Type B pancreatic cell (in vitro differentiated cells): ENCODE measurements around the gene COPA. TPM values are rescaled to one million over a fixed set of nuclear protein-coding genes. Genes with fewer than 3 reads are reported as not detected.

Source experiments
- DNase-seq: peaks from one replicate; pipeline ENCODE4 v3.0.0; 2021; ENCODE audit warnings: mixed read lengths; ENCODE audit not compliant: unreplicated experiment; ENCODE audit errors: extremely low spot score
- H3K27ac Mint-ChIP-seq: 2 replicates; pipeline ENCODE4 v1.8.0; 2021; ENCODE audit warnings: mild to moderate bottlenecking, mixed read lengths
- H3K27me3 Mint-ChIP-seq: 2 replicates; pipeline ENCODE4 v1.8.0; 2021; ENCODE audit warnings: mixed read lengths
- H3K36me3 Mint-ChIP-seq: 2 replicates; pipeline ENCODE4 v1.8.0; 2021; ENCODE audit warnings: mixed read lengths
- H3K4me1 Mint-ChIP-seq: one replicate; pipeline ENCODE4 v1.8.0; 2021; ENCODE audit warnings: mixed read lengths; ENCODE audit not compliant: unreplicated experiment
- H3K4me3 Mint-ChIP-seq: 2 replicates; pipeline ENCODE4 v1.8.0; 2021; ENCODE audit warnings: mild to moderate bottlenecking, mixed read lengths
- H3K9me3 Mint-ChIP-seq: 2 replicates; pipeline ENCODE4 v1.8.0; 2021; ENCODE audit warnings: mixed read lengths
- total RNA-seq: library from RNA; stranded (reverse); gene quantifications from 2 replicates; pipeline ENCODE4 v1.2.1, GENCODE V29; 2021; ENCODE audit warnings: low replicate concordance
- TF ChIP-seq, protein P1 (sequence below): fragments of 200-600 bp; sonication (generic); conservative IDR thresholded peaks from 2 replicates; pipeline ENCODE4 v1.5.0; 2021; ENCODE audit warnings: antibody characterized with exemption, mild to moderate bottlenecking

COPA gene
- total RNA-seq, 1 donor from 2014 or later = 174 TPM

DNA sequence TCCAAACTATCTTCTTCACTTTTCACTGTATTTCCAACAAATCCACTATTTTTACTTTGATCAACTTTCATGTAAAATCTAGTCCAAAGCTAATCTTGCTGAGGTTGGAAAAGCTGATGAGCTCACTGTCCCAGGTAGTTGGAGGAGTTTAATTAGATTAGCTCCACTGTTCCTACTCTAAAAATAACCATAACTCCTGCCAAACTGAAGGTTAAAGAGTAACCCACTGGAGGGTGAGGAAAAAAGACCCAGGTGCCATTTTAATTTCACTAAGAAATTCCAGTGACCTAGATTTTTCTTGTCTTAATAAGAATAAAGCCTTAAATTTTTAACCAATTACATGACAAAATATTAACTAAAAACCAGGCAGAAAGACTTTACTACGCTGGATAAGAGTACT lies 96.0 kb downstream of the COPA start:
- no peak overlapping the region for H3K4me3 Mint-ChIP-seq
- H3K36me3 Mint-ChIP-seq = peaks cover 7% of the 10 kb centered on the region
- no peak overlapping the region for H3K27ac Mint-ChIP-seq
- TF ChIP-seq, protein P1, sequence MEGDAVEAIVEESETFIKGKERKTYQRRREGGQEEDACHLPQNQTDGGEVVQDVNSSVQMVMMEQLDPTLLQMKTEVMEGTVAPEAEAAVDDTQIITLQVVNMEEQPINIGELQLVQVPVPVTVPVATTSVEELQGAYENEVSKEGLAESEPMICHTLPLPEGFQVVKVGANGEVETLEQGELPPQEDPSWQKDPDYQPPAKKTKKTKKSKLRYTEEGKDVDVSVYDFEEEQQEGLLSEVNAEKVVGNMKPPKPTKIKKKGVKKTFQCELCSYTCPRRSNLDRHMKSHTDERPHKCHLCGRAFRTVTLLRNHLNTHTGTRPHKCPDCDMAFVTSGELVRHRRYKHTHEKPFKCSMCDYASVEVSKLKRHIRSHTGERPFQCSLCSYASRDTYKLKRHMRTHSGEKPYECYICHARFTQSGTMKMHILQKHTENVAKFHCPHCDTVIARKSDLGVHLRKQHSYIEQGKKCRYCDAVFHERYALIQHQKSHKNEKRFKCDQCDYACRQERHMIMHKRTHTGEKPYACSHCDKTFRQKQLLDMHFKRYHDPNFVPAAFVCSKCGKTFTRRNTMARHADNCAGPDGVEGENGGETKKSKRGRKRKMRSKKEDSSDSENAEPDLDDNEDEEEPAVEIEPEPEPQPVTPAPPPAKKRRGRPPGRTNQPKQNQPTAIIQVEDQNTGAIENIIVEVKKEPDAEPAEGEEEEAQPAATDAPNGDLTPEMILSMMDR = no peak
- H3K4me1 Mint-ChIP-seq = peaks cover 27% of the 10 kb centered on the region
- no peaks in the 10 kb centered on the region for H3K27me3 Mint-ChIP-seq
- no peaks in the 10 kb centered on the region for H3K9me3 Mint-ChIP-seq
- no peak for DNase-seq

DNA sequence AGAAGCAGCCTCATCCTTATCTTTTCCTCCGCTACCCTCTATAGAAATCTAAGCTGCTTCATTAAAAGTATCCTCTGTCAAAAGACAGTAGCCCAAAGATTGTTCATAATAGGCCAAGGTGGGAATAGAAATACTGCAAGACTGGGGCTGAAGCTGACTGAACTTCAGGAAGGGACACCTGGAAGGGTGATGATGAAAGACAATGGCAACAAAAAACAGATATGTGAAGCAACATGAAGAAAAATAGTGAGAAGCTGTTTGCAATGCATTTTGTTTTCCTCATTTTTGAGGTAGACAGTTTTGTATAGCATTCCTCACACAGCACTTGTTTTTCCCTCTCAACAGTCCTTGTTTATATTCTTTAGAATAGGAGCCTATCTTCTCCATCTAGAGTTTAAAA lies 97.6 kb downstream of the COPA start:
- Mint-ChIP-seq H3K4me1 (peaks cover 22% of the 10 kb centered on the region), H3K27me3 (no peaks in the 10 kb centered on the region), H3K36me3 (peaks cover 8% of the 10 kb centered on the region), H3K9me3 (no peaks in the 10 kb centered on the region), H3K4me3 (no peak overlapping the region), H3K27ac (no peak overlapping the region)
- TF ChIP-seq, protein P1 = no peak
- DNase-seq = no peak

DNA sequence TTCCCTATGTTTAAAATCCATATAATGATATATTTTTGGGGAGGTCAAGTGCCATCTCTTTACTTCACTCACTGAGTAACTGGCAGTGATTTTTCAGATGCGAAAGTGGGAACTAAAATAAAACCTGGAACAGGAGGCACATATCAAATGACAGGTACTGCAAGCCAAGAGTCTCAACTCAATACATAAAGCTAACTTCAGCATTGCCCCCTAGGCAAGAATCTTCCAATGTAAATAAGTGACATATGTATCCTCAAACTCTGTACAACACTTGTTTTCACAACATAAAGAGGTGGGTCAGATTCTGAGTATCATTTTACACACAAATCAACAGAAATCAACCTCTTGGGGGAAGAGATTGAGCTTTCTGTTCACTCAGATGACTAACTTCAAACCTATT lies 98.8 kb downstream of the COPA start:
- Mint-ChIP-seq H3K27me3 (no peaks in the 10 kb centered on the region), H3K4me1 (peaks cover 22% of the 10 kb centered on the region), H3K9me3 (no peaks in the 10 kb centered on the region), H3K4me3 (no peak overlapping the region), H3K27ac (no peak overlapping the region), H3K36me3 (peaks cover 10% of the 10 kb centered on the region)
- TF ChIP-seq, protein P1 = no peak
- no peak for DNase-seq

DNA sequence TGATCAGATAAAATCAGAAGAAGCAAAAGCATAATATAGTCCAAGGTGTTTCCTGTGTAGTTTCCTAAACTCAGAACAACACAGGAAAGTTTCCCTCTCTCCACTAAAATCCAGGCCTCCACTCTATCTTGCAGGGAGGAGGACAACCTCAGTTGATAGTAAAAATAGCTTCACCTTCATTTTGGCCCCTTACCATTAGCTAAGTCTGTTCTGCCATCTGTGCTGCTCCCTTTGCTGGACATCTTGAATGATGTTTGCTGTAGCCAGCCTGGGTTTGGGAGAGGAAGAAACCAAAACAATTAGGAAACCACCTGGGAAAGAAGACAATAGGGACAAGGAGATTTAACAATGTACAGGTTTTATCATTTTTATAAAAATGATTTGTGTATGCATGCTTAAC lies 99.3 kb downstream of the COPA start:
- no peak overlapping the region for H3K27ac Mint-ChIP-seq
- H3K9me3 Mint-ChIP-seq = no peaks in the 10 kb centered on the region
- no peaks in the 10 kb centered on the region for H3K27me3 Mint-ChIP-seq
- H3K4me1 Mint-ChIP-seq = peaks cover 22% of the 10 kb centered on the region
- peaks cover 10% of the 10 kb centered on the region for H3K36me3 Mint-ChIP-seq
- no peak for DNase-seq
- TF ChIP-seq, protein P1 = no peak
- no peak overlapping the region for H3K4me3 Mint-ChIP-seq

DNA sequence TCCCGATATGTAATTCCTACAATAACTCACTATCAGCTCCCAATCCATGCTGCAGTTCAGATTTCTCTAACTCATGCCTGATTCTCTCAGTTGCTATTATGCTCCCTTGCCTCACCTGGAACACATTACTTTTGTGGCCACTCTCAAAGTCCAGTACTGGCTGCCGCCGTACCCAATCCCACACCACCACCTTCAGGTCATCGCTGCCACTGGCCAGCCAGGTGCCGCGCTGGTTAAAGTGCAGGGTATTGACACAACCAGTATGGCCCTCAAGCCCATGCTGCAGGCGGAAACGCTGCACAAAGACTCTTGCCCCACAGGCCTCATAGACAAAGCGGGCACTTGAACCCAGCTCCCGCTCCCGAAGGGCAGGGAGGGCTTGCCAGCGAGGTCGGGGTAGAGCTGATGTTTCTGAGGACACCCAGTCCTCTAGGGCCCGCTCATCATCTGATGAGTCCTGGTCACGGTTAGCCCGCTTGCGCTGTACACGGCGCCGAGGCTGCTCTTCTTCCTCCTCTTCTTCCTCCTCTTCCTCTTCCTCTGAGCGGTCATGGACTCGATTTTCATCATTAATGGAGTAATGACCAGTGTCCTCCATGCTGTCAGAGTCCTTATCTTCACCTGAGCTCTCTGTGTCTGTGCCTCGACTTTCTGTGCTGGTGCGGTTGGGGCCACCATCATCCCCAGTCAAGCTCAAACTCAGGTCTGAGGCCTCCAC lies 103.3 kb downstream of the COPA start:
- H3K4me3 Mint-ChIP-seq = no peak overlapping the region
- peaks cover 1% of the 10 kb centered on the region for H3K4me1 Mint-ChIP-seq
- H3K36me3 Mint-ChIP-seq = peaks cover 15% of the 10 kb centered on the region
- DNase-seq = no peak
- TF ChIP-seq, protein P1 = no peak
- no peak overlapping the region for H3K27ac Mint-ChIP-seq
- no peaks in the 10 kb centered on the region for H3K9me3 Mint-ChIP-seq
- H3K27me3 Mint-ChIP-seq = no peaks in the 10 kb centered on the region

Other genes with a start within 250 kb of the COPA start
- 27.7 and 33.2 TPM in 2 replicates for gene IGSF8, start 244.6 kb downstream of the COPA start, total RNA-seq
- 0.26 and 14.5 TPM in 2 replicates for gene ATP1A2, start 227.5 kb downstream of the COPA start, total RNA-seq
- 0.27 and 1.3 TPM in 2 replicates for gene ATP1A4, start 191.6 kb downstream of the COPA start, total RNA-seq
- gene CASQ1, start 152.7 kb downstream of the COPA start, total RNA-seq = 0.46 and 1.4 TPM in 2 replicates
- gene PEA15, start 137.9 kb downstream of the COPA start, total RNA-seq = 67.7 and 72.8 TPM in 2 replicates
- gene DCAF8, start 80.7 kb downstream of the COPA start, total RNA-seq = 127 and 154 TPM in 2 replicates
- gene PEX19, start 58.1 kb downstream of the COPA start, total RNA-seq = 50.4 and 66.9 TPM in 2 replicates
- gene NCSTN, start 133 bp upstream of the COPA start, total RNA-seq = 103 and 104 TPM in 2 replicates
- 0.48 and 2.2 TPM in 2 replicates for gene NHLH1, start 23.8 kb upstream of the COPA start, total RNA-seq
- gene VANGL2, start 57.3 kb upstream of the COPA start, total RNA-seq = 19.8 and 67.3 TPM in 2 replicates
- not detected in 2 replicates for gene SLAMF6, start 180.0 kb upstream of the COPA start, total RNA-seq
- not detected in 2 replicates for gene CD84, start 236.2 kb upstream of the COPA start, total RNA-seq